GM12878 (cell line): ENCODE data around the gene PROX1. TPM values are rescaled to one million over a fixed set of nuclear protein-coding genes. Genes with fewer than 3 reads are reported as not detected.

ENCODE experiments used
- ATAC-seq: fragments of 200-7000 bp; cut with Tn5 transposase; 3 replicates; pipeline ENCODE4 v1.9.1; 2020; ENCODE audit warnings: mild to moderate bottlenecking, moderate library complexity
- BruUV-seq: library from RNA; stranded (reverse); fragments of 400-500 nt; replicated peaks from 2 replicates; lab custom pipeline; 2021; lab: Mats Ljungman, UMichigan
- CTCF ChIA-PET: fragments of 300-600 bp; sonication (Branson Sonifier 250); formaldehyde crosslinking; extraction: SDS; loops from one replicate; lab custom pipeline; 2021; ENCODE audit warnings: inconsistent platforms; lab: Yijun Ruan, JAX
- POLR2A ChIA-PET: fragments of 350-600 bp; formaldehyde crosslinking; extraction: SDS; loops from one replicate; lab custom pipeline; 2021; ENCODE audit warnings: inconsistent platforms; lab: Charles Lee
- RAD21 ChIA-PET: fragments of 300-600 bp; sonication (Branson Sonifier 250); formaldehyde crosslinking; loops from one replicate; lab custom pipeline; 2023; ENCODE audit warnings: antibody characterized with exemption; ENCODE audit not compliant: unreplicated experiment; lab: Charles Lee
- SMC1A ChIA-PET: fragments of 300-600 bp; sonication (Branson Sonifier 250); formaldehyde crosslinking; loops from one replicate; lab custom pipeline; 2023; ENCODE audit not compliant: unreplicated experiment, uncharacterized antibody; lab: Charles Lee
- DNase-seq: peaks from one replicate; pipeline ENCODE4 v3.0.0-alpha.2; 2011; ENCODE audit warnings: low read depth, low spot score
- FAIRE-seq: peaks from 3 replicates; lab custom pipeline; 2011; peaks lifted over from hg19 to GRCh38; lab: Jason Lieb, UNC
- H2AFZ ChIP-seq: 2 replicates; pipeline ENCODE4 v1.6.0; 2011; ENCODE audit warnings: low read depth, low read length, control low read depth; ENCODE audit not compliant: control insufficient read depth
- H3K27ac ChIP-seq: 2 replicates; pipeline ENCODE4 v1.5.1; 2011; ENCODE audit warnings: control low read depth; ENCODE audit not compliant: control insufficient read depth, insufficient read depth
- H3K27me3 ChIP-seq, 2 experiments: replicated peaks in 1 of 2; 2 replicates each; pipeline versions ENCODE4 v1.6.0 to v1.6.1; 2011; ENCODE audit warnings: low read length in 1 of 2; ENCODE audit not compliant: control insufficient read depth in 2 of 2, insufficient read depth in 2 of 2
- H3K36me3 ChIP-seq, 2 experiments: 2 replicates each; pipeline ENCODE4 v1.5.1; 2011; ENCODE audit warnings: low read length in 1 of 2; ENCODE audit not compliant: control insufficient read depth in 2 of 2, insufficient read depth in 2 of 2
- H3K4me1 ChIP-seq: 2 replicates; pipeline ENCODE4 v1.6.1; 2011; ENCODE audit warnings: mild to moderate bottlenecking, low read length, moderate library complexity, mixed read lengths; ENCODE audit not compliant: control insufficient read depth, insufficient read depth
- H3K4me2 ChIP-seq: 2 replicates; pipeline ENCODE4 v1.6.0; 2011; ENCODE audit warnings: control low read depth; ENCODE audit not compliant: control insufficient read depth, insufficient read depth
- H3K4me3 ChIP-seq: fragments of 200-600 bp; sonication (generic); 2 replicates; pipeline ENCODE4 v1.5.1; 2016
- H3K79me2 ChIP-seq: 2 replicates; pipeline ENCODE4 v1.6.0; 2011; ENCODE audit warnings: low read length; ENCODE audit not compliant: control insufficient read depth, insufficient read depth
- H3K9ac ChIP-seq: 2 replicates; pipeline ENCODE4 v1.8.0; 2011; ENCODE audit warnings: low read length, control low read depth, mixed read lengths; ENCODE audit not compliant: control insufficient read depth, insufficient read depth
- H3K9me3 ChIP-seq: replicated peaks from 3 replicates; pipeline ENCODE4 v1.5.1; 2011; ENCODE audit warnings: mild to moderate bottlenecking, low read length; ENCODE audit not compliant: control insufficient read depth, insufficient read depth
- H4K20me1 ChIP-seq: 2 replicates; pipeline ENCODE4 v1.6.0; 2011; ENCODE audit not compliant: control insufficient read depth, insufficient read depth
- ELK1 ChIP-seq: IDR thresholded peaks from 2 replicates; pipeline ENCODE4 v1.6.1; 2012; ENCODE audit warnings: low read depth, low read length, improper control_type of control experiment
- POLR2A ChIP-seq: IDR thresholded peaks from 2 replicates; pipeline ENCODE4 v1.6.1; 2011; ENCODE audit warnings: low read depth, mild to moderate bottlenecking, low read length
- RB1 ChIP-seq: fragments of 450-650 bp; formaldehyde crosslinking; IDR thresholded peaks from 2 replicates; pipeline ENCODE4 v1.6.1; 2017; ENCODE audit warnings: mild to moderate bottlenecking, borderline replicate concordance
- SIN3A ChIP-seq: IDR thresholded peaks from 2 replicates; pipeline ENCODE4 v1.6.1; 2012; ENCODE audit warnings: low read depth, low read length, improper control_type of control experiment
- SPI1 ChIP-seq: IDR thresholded peaks from 2 replicates; pipeline ENCODE4 v1.6.1; 2011; ENCODE audit warnings: low read depth, mild to moderate bottlenecking, low read length, moderate library complexity, borderline replicate concordance; ENCODE audit not compliant: insufficient read depth
- SUZ12 ChIP-seq: fragments of 200-600 bp; sonication (generic); IDR thresholded peaks from one replicate; pipeline ENCODE4 v1.6.1; 2018; ENCODE audit warnings: antibody characterized with exemption, mild to moderate bottlenecking; ENCODE audit not compliant: unreplicated experiment
- TCF7 ChIP-seq: IDR thresholded peaks from 2 replicates; pipeline ENCODE4 v1.6.1; 2014; ENCODE audit warnings: antibody characterized with exemption, borderline replicate concordance
- ZBTB4 ChIP-seq: fragments of 450-650 bp; formaldehyde crosslinking; IDR thresholded peaks from 2 replicates; pipeline ENCODE4 v1.4.0; 2022; ENCODE audit warnings: mild to moderate bottlenecking, moderate library complexity
- ZNF24 ChIP-seq: fragments of 450-650 bp; IDR thresholded peaks from 2 replicates; pipeline ENCODE4 v1.6.1; 2017; ENCODE audit warnings: antibody characterized with exemption, mild to moderate bottlenecking
- WGBS: methylation state at CpG from one replicate; pipeline ENCODE4 v1.1.6; 2016; ENCODE audit warnings: low lambda C conversion rate; ENCODE audit not compliant: insufficient replicate concordance, insufficient coverage; ENCODE audit errors: missing lambda C conversion rate; 5-methylcytosine and 5-hydroxymethylcytosine counted together
- in situ Hi-C: fragments of 300-500 bp; cut with MboI; formaldehyde crosslinking; loops from 9 replicates; pipeline ENCODE4 v1.14.3; 2018; ENCODE audit warnings: mixed read lengths
- intact Hi-C: fragments of 100-400 bp; cut with micrococcal nuclease; formaldehyde crosslinking; loops from one replicate; pipeline ENCODE4 v1.14.2; 2022; ENCODE audit not compliant: unreplicated experiment
- polyA plus RNA-seq, 11 experiments: library from polyadenylated mRNA; depleted of rRNA in 4 of 11; unstranded in 6 of 11; stranded (reverse) in 5 of 11; fragments of >200 nt; fragmentation: Nextera tagmentation in 4 of 11; fragmentation: Illumina TruSeq in 1 of 11; extraction: Ambion mirVana in 4 of 11; extraction: Trizol in 1 of 11; gene quantifications; 1 replicate in 1 of 11; 2 replicates in 10 of 11; pipeline versions ENCODE4 v1.2.1 to v1.2.3, GENCODE V29; 2011 to 2016; ENCODE audit warnings: inconsistent platforms in 2 of 11, missing spikeins in 2 of 11, low read depth in 1 of 11
- total RNA-seq, 4 experiments: library from RNA; depleted of rRNA in 3 of 4; stranded (reverse); fragments of >200 nt in 3 of 4; fragmentation: Illumina TruSeq in 1 of 4; extraction: Trizol in 1 of 4; gene quantifications; 2 replicates each; pipeline versions ENCODE4 v1.2.1 to v1.2.3, GENCODE V29; 2013 to 2021
- TF ChIP-seq, protein P1 (sequence below): fragments of 450-650 bp; IDR thresholded peaks from 2 replicates; pipeline ENCODE4 v1.6.1; 2017; ENCODE audit warnings: mild to moderate bottlenecking, moderate library complexity
- TF ChIP-seq, protein P2 (sequence below): IDR thresholded peaks from 2 replicates; pipeline ENCODE4 v1.6.1; 2011; ENCODE audit warnings: borderline replicate concordance, low read depth, mild to moderate bottlenecking, moderate library complexity, low read length; ENCODE audit not compliant: insufficient read depth, poor library complexity, severe bottlenecking

Gene PROX1
- total and polyA plus RNA-seq, 10 of the 15 experiments (the other 5 are each of a cell fraction or from before 2014, with no cell fraction given), result under 0.01 to 0.44 (median 0.03) TPM; not detected in 4

- ATAC-seq (no peak), FAIRE-seq (no peak), DNase-seq (no peak)
- no TSS peak for BruUV-seq
- no peak overlapping the region for H3K4me2 ChIP-seq
- no peak overlapping the region for H3K4me3 ChIP-seq
- no peaks in the 10 kb centered on the region; a peak in 2 of 4 replicates for H3K27me3 ChIP-seq
- intact Hi-C loops, result no loop called here
- no peaks in the 10 kb centered on the region for H3K79me2 ChIP-seq
- no peaks in the 10 kb centered on the region for H3K4me1 ChIP-seq
- no peaks in the 10 kb centered on the region for H3K36me3 ChIP-seq
- no peaks in the 10 kb centered on the region for H3K9me3 ChIP-seq
- no peak overlapping the region for H2AFZ ChIP-seq
- POLR2A ChIA-PET, result no interaction called here
- RAD21 ChIA-PET, result no interaction called here
- no peak overlapping the region for H3K27ac ChIP-seq
- H3K9ac ChIP-seq, result no peak overlapping the region
- H4K20me1 ChIP-seq, result no peaks in the 10 kb centered on the region
- CTCF ChIA-PET, result no interaction called here
- SMC1A ChIA-PET, result no interaction called here
- WGBS, result 15% methylated on average over 2 of the region's 2 CpGs
- in situ Hi-C loops, result no loop called here
- TF ChIP-seq TCF7, result no peak
- no peak for TF ChIP-seq SPI1
- TF ChIP-seq, protein P1, sequence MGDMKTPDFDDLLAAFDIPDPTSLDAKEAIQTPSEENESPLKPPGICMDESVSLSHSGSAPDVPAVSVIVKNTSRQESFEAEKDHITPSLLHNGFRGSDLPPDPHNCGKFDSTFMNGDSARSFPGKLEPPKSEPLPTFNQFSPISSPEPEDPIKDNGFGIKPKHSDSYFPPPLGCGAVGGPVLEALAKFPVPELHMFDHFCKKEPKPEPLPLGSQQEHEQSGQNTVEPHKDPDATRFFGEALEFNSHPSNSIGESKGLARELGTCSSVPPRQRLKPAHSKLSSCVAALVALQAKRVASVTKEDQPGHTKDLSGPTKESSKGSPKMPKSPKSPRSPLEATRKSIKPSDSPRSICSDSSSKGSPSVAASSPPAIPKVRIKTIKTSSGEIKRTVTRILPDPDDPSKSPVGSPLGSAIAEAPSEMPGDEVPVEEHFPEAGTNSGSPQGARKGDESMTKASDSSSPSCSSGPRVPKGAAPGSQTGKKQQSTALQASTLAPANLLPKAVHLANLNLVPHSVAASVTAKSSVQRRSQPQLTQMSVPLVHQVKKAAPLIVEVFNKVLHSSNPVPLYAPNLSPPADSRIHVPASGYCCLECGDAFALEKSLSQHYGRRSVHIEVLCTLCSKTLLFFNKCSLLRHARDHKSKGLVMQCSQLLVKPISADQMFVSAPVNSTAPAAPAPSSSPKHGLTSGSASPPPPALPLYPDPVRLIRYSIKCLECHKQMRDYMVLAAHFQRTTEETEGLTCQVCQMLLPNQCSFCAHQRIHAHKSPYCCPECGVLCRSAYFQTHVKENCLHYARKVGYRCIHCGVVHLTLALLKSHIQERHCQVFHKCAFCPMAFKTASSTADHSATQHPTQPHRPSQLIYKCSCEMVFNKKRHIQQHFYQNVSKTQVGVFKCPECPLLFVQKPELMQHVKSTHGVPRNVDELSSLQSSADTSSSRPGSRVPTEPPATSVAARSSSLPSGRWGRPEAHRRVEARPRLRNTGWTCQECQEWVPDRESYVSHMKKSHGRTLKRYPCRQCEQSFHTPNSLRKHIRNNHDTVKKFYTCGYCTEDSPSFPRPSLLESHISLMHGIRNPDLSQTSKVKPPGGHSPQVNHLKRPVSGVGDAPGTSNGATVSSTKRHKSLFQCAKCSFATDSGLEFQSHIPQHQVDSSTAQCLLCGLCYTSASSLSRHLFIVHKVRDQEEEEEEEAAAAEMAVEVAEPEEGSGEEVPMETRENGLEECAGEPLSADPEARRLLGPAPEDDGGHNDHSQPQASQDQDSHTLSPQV, result no peak
- TF ChIP-seq ZBTB4 (CRISPR knock-in tag), result no peak
- TF ChIP-seq ELK1, result no peak
- TF ChIP-seq SIN3A, result no peak
- no peak for TF ChIP-seq ZNF24
- no peak for TF ChIP-seq RB1
- TF ChIP-seq POLR2A, result no peak
- TF ChIP-seq, protein P2, sequence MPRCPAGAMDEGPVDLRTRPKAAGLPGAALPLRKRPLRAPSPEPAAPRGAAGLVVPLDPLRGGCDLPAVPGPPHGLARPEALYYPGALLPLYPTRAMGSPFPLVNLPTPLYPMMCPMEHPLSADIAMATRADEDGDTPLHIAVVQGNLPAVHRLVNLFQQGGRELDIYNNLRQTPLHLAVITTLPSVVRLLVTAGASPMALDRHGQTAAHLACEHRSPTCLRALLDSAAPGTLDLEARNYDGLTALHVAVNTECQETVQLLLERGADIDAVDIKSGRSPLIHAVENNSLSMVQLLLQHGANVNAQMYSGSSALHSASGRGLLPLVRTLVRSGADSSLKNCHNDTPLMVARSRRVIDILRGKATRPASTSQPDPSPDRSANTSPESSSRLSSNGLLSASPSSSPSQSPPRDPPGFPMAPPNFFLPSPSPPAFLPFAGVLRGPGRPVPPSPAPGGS, result no peak
- TF ChIP-seq SUZ12, result no peak
These were observed 12.0 kb downstream of the PROX1 start for GRCh38 chr1:213999732-214000131.
